GM12874 (cell line): ENCODE results near the gene KCNH5.

Experiments used
- TF ChIP-seq, protein P1 (sequence below): IDR thresholded peaks from 2 replicates; pipeline ENCODE4 v1.5.1; 2011; ENCODE audit warnings: low read depth, mild to moderate bottlenecking, control low read depth, low read length, moderate library complexity; ENCODE audit not compliant: insufficient read depth

Gene KCNH5

DNA sequence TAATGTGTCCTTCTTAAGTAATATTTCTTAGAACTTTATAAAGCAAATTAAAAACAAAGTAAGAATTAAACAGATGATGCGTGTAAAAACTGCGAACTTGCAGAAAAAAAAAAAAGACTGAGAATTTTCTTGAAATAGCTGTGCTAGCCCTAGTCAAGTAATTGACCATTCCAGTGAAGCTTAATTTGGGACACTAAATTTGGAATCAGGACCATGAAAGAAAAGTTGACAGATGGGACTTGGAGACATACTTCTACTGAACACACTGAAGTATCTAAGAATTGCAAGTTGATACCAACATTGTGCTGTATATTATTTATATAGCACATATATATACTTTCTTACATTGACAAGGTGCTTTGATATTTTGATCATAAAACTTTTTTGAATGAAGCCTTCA is 386.6 kb downstream of the KCNH5 start:
- TF ChIP-seq, protein P1, sequence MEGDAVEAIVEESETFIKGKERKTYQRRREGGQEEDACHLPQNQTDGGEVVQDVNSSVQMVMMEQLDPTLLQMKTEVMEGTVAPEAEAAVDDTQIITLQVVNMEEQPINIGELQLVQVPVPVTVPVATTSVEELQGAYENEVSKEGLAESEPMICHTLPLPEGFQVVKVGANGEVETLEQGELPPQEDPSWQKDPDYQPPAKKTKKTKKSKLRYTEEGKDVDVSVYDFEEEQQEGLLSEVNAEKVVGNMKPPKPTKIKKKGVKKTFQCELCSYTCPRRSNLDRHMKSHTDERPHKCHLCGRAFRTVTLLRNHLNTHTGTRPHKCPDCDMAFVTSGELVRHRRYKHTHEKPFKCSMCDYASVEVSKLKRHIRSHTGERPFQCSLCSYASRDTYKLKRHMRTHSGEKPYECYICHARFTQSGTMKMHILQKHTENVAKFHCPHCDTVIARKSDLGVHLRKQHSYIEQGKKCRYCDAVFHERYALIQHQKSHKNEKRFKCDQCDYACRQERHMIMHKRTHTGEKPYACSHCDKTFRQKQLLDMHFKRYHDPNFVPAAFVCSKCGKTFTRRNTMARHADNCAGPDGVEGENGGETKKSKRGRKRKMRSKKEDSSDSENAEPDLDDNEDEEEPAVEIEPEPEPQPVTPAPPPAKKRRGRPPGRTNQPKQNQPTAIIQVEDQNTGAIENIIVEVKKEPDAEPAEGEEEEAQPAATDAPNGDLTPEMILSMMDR: no peak

- TF ChIP-seq, protein P1: no peak
These were observed 387.9 kb downstream of the KCNH5 start for GRCh38 chr14:62657376-62657775.

DNA sequence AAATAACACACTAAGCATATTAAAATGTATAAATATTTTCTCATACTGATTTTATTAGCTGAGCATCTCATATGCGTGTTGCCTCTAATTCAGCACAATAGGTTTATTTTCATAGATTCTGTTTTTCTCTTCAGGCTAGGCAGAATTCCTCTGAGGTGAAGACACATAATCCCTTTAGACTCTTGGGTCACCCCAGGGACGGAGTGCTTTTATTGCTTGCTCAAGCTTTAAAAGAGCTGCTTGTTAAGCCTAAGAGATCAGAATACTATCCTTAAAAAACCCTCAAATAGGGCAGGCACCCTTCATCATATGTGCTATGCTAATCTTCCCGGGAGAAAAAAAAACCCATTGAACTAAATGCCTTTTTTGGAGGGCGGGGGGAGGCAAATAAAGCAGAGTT is 390.1 kb downstream of the KCNH5 start:
- TF ChIP-seq, protein P1: no peak

- TF ChIP-seq, protein P1: no peak
These were observed 390.6 kb downstream of the KCNH5 start for GRCh38 chr14:62654641-62655040.
